Adrenal gland (tissue), 5 donors: ENCODE data around the gene P3H3.

ENCODE experiments used
- POLR2A ChIP-seq, 2 donors: fragments of 450-650 bp; IDR thresholded peaks; one replicate each; pipeline ENCODE4 v1.6.1; 2017; ENCODE audit warnings: antibody characterized with exemption in 2 of 2, mild to moderate bottlenecking in 2 of 2, moderate library complexity in 1 of 2
- TF ChIP-seq, protein P1 (sequence below), 6 experiments: fragments of 450-650 bp in 4 of 6; fragments of 200-600 bp in 2 of 6; sonication (generic) in 1 of 6; IDR thresholded peaks; 1 replicate in 5 of 6; 2 replicates in 1 of 6; pipeline versions ENCODE4 v1.5.1 to v1.8.0; 2016 to 2021; ENCODE audit warnings: antibody characterized with exemption in 6 of 6, mild to moderate bottlenecking in 2 of 6, moderate library complexity in 1 of 6
- donor health status: DM: no; HTN: no; CAD: no.

DNA sequence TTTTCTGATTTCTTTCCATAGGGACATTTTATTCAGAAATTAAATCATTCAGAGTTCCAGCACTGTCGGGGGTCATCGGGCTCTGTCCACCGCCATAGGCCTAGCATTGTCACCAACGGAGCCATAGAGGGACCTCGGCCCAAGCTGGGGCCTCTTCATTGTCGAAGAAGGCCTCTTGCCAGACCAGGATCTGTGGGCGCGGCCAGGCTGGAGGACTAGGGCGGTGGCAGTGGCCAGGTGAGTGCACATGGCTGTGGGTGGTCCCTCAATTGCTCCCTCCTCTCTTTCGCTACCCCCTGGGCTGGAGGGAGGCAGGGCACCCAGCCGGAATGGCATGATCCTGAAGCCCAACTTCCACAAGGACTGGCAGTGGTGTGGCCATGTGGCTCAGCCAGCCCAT, 55.5 kb downstream of the P3H3 start:
- TF ChIP-seq, protein P1, sequence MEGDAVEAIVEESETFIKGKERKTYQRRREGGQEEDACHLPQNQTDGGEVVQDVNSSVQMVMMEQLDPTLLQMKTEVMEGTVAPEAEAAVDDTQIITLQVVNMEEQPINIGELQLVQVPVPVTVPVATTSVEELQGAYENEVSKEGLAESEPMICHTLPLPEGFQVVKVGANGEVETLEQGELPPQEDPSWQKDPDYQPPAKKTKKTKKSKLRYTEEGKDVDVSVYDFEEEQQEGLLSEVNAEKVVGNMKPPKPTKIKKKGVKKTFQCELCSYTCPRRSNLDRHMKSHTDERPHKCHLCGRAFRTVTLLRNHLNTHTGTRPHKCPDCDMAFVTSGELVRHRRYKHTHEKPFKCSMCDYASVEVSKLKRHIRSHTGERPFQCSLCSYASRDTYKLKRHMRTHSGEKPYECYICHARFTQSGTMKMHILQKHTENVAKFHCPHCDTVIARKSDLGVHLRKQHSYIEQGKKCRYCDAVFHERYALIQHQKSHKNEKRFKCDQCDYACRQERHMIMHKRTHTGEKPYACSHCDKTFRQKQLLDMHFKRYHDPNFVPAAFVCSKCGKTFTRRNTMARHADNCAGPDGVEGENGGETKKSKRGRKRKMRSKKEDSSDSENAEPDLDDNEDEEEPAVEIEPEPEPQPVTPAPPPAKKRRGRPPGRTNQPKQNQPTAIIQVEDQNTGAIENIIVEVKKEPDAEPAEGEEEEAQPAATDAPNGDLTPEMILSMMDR (IDR thresholded peaks at IDR 0.05) = no peak
- no peak for TF ChIP-seq POLR2A (IDR thresholded peaks at IDR 0.05)
